SH-SY5Y (cell line): Measurements from ENCODE around the gene NDRG2.

Experiments
- GATA2 ChIP-seq: IDR thresholded peaks from 2 replicates; pipeline ENCODE4 v1.6.1; 2011; ENCODE audit warnings: mild to moderate bottlenecking, low read depth, low read length
- GATA3 ChIP-seq: IDR thresholded peaks from 2 replicates; pipeline ENCODE4 v1.6.1; 2011; ENCODE audit warnings: low read depth, mild to moderate bottlenecking, low read length, moderate library complexity

- TF ChIP-seq GATA2: no peak
- no peak for TF ChIP-seq GATA3
Measured at GRCh38 chr14:20986811-20987210, 38.0 kb downstream of the NDRG2 start.
